Frontal cortex (tissue), 4 donors: ENCODE results near the gene CXCR2. TPM values are rescaled to one million over a fixed set of nuclear protein-coding genes. Genes with fewer than 3 reads are reported as not detected.
"Not testable (repeated sequence)": the region's sequence is repeated elsewhere in the genome, so short reads cannot be mapped to it uniquely, and the experiment has no call there.

ENCODE experiments used
- DNase-seq, 2 donors: peaks; one replicate each; pipeline ENCODE4 v3.0.0; 2012; ENCODE audit warnings: low spot score in 2 of 2
- FAIRE-seq: peaks from 2 replicates; lab custom pipeline; 2012; peaks lifted over from hg19 to GRCh38; lab: Jason Lieb, UNC
- total RNA-seq: library from RNA; depleted of rRNA; stranded (reverse); fragments of >200 nt; gene quantifications from one replicate; pipeline ENCODE4 v1.2.3, GENCODE V29; 2014
- donor health status: control.
- donor health status: control.
- donor health status: control.

Gene CXCR2
- total RNA-seq, 1 donor from 2014 or later = under 0.01 TPM

GRCh38 chr2:218129458-218130135 lies 3.8 kb downstream of the CXCR2 start:
- FAIRE-seq (no peak), DNase-seq (no peak)

DNA sequence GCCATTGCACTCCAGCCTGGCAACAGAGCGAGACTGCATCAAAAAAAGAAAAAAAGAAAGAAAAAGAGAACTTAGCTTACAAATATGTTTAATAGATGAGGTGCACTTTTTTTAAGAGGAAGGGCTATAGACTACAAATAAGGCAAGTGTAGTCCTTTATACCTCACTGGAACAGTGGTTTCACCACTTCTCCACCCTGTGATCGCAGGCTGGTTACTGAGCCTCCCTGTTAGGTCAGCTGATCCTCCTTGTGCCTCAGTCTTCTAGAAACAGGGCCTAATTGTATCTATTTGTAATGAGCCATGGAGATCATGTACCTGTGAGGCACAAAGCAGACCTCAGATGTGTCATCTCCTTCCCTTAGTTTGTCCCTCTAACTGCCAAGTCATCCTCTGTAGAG lies 4.5 kb downstream of the CXCR2 start:
- FAIRE-seq (no peak), DNase-seq (no peak)

DNA sequence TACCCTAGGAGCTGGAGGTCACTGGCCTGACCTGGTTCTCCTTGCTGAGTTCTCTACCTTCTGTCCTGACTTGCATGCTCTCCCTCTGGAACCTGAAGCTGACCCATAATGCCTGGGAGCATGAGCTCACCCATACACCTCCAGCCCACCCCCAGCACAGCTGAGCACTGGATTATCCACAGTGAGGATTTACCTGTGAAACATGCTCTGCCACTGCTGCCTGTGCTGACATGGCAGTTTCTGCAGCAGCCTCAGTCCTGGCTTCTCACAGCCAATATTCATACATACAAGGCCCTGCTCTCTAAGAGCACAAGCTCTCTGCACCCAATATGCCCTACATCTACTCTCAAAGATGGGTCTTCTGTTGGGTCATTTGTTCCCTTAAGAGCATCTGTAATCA lies 5.0 kb downstream of the CXCR2 start:
- no peak for DNase-seq
- FAIRE-seq = no peak

DNA sequence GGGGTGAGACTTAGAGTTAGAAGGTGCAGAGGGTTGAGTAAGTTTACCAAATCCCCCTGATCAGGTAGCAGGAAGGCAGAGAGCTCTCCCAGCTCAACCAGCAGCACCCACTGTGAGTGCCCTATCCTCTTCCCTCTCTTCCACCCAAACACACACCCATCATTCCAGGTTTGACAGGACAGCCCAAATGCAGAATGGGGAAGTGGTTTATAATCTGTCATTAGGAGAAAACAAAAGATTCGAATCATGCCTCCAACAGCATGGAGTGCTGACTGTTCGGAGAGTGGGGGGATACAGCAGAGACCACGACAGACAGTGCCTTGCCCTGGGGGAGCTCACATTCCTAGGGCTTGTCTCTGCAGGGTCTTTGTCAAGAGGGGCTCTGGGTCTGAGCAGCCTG lies 11.7 kb downstream of the CXCR2 start:
- DNase-seq (no peak), FAIRE-seq (no peak)

GRCh38 chr2:218138047-218138446 lies 12.2 kb downstream of the CXCR2 start:
- DNase-seq (no peak), FAIRE-seq (no peak)

- FAIRE-seq (no peak), DNase-seq (no peak)
Measured at GRCh38 chr2:218145124-218145523, 19.3 kb downstream of the CXCR2 start.

- DNase-seq = no peak
- FAIRE-seq = no peak
Measured at GRCh38 chr2:218146056-218146455, 20.2 kb downstream of the CXCR2 start.

GRCh38 chr2:218149098-218149497 lies 23.3 kb downstream of the CXCR2 start:
- DNase-seq (no peak), FAIRE-seq (no peak)

GRCh38 chr2:218149848-218150440 lies 24.1 kb downstream of the CXCR2 start:
- no peak for DNase-seq
- no peak for FAIRE-seq

- FAIRE-seq (no peak), DNase-seq (no peak)
Measured at GRCh38 chr2:218152172-218152571, 26.3 kb downstream of the CXCR2 start.

DNA sequence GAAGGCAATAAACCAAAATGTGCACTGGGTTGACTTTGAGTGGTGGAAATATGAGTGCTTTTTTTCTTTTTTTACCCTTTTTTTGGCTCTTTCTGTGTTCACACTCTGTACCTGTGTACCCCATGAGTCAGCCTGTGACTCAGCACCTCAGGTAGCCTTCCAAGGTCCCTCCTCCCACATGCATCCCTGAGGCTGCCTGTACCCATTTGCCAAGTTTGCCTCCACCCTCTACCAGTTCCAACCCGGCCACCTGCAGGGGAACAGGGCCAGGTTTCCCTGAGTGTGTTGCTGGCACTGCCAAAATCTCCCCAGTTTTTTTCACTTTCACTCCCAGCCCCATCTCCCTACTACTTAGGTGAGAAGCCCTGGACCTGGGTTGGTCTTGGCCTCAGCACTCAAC lies 26.9 kb downstream of the CXCR2 start:
- DNase-seq (no peak), FAIRE-seq (no peak)

- no peak for FAIRE-seq
- no peak for DNase-seq
Measured at GRCh38 chr2:218155953-218156479, 30.2 kb downstream of the CXCR2 start.

GRCh38 chr2:218161644-218162043 lies 35.8 kb downstream of the CXCR2 start:
- FAIRE-seq = no peak
- DNase-seq = no peak

- FAIRE-seq = no peak
Measured at GRCh38 chr2:218162814-218163213, 37.0 kb downstream of the CXCR2 start.

GRCh38 chr2:218166791-218167190 lies 41.0 kb downstream of the CXCR2 start, which contains the start of gene CXCR1:
CXCR1 (minus strand) TSS chr2:218166962; CDS start chr2:218165211, 1,751 bp downstream.
- FAIRE-seq (no peak), DNase-seq (no peak)

More at GRCh38 chr2:218162814-218163213, 37.0 kb downstream of the CXCR2 start:
- no peak for DNase-seq

GRCh38 chr2:218168016-218168415 lies 42.2 kb downstream of the CXCR2 start:
- DNase-seq (no peak), FAIRE-seq (no peak)

- DNase-seq (peak in 1 of 2 donors; percentile 22), FAIRE-seq (no peak)
Measured at GRCh38 chr2:218168635-218169462, 43.0 kb downstream of the CXCR2 start.

- FAIRE-seq = no peak
- DNase-seq = no peak
Measured at GRCh38 chr2:218169757-218170546, 44.1 kb downstream of the CXCR2 start.

DNA sequence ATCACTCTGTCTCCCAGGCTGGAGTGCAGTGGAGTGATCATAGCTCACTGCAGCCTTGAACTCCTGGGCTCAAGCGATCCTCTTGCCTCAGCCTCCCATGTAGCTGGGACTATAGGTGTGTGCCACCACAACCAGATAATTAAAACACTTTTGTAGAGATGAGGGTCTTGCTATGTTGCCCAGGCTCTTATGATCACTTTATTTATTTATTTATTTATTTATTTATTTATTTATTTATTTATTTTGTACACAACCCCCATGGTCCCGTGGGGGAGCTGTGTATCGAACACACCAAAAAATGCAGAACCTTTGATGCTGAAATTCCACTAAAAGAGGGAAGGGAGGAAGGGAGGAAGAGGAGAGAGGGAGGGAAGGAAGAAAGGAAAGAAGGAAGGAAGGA lies 45.9 kb downstream of the CXCR2 start:
- not testable (repeated sequence) for DNase-seq, FAIRE-seq

GRCh38 chr2:218172845-218173244 lies 47.0 kb downstream of the CXCR2 start:
- FAIRE-seq = no peak

More at GRCh38 chr2:218172845-218173244, 47.0 kb downstream of the CXCR2 start:
- DNase-seq = no peak
